K562 (cell line): ENCODE measurements around the gene SP2. TPM values are rescaled to one million over a fixed set of nuclear protein-coding genes. Genes with fewer than 3 reads are reported as not detected.

Source experiments
- FOXM1 ChIP-seq, 2 experiments: fragments of 450-650 bp in 1 of 2; sonication (generic) in 1 of 2; formaldehyde crosslinking in 1 of 2; IDR thresholded peaks; 2 replicates each; pipeline versions ENCODE4 v1.6.1 to v1.9.0; 2017 to 2022; ENCODE audit warnings: low read depth in 2 of 2, mild to moderate bottlenecking in 2 of 2, missing genetic modification reagents in 1 of 2, moderate library complexity in 1 of 2
- ZBTB1 ChIP-seq: sonication (generic); formaldehyde crosslinking; IDR thresholded peaks from 2 replicates; pipeline ENCODE4 v1.8.1; 2023; ENCODE audit warnings: missing genetic modification reagents, low read depth, mild to moderate bottlenecking, borderline replicate concordance
- polyA plus RNA-seq, 8 experiments: library from polyadenylated mRNA; depleted of rRNA in 4 of 8; stranded (reverse) in 5 of 8; unstranded in 3 of 8; fragments of >200 nt; fragmentation: Nextera tagmentation in 2 of 8; fragmentation: Illumina TruSeq in 1 of 8; extraction: Ambion mirVana in 2 of 8; extraction: Trizol in 1 of 8; gene quantifications; 2 replicates each; pipeline versions ENCODE4 v1.2.1 to v1.2.3, GENCODE V29; 2011 to 2014; ENCODE audit warnings: inconsistent platforms in 1 of 8, missing spikeins in 1 of 8
- total RNA-seq, 7 experiments: library from RNA; depleted of rRNA in 6 of 7; stranded (reverse); fragments of >200 nt in 6 of 7; fragmentation: Illumina TruSeq in 2 of 7; extraction: Trizol in 2 of 7; gene quantifications; 2 replicates each; pipeline versions ENCODE4 v1.2.1 to v1.2.3, GENCODE V29; 2011 to 2021; ENCODE audit warnings: low replicate concordance in 1 of 7
- TF ChIP-seq, protein P1 (sequence below): sonication (generic); formaldehyde crosslinking; IDR thresholded peaks from 2 replicates; pipeline ENCODE4 v1.8.1; 2023; ENCODE audit warnings: missing genetic modification reagents, mild to moderate bottlenecking, borderline replicate concordance
- TF ChIP-seq, protein P2 (sequence below): fragments of 250-450 bp; sonication (Bioruptor Pico); IDR thresholded peaks from 2 replicates; pipeline ENCODE4 v1.4.0; 2020; ENCODE audit warnings: mild to moderate bottlenecking
- TF ChIP-seq, protein P3 (sequence below): IDR thresholded peaks from 2 replicates; pipeline ENCODE4 v1.6.1; 2012; ENCODE audit warnings: low read depth, low read length, improper control_type of control experiment, borderline replicate concordance

Gene SP2
- total and polyA plus RNA-seq, 9 of the 15 experiments (the other 6 are each of a cell fraction or from before 2014, with no cell fraction given): 0.77 to 22.3 (median 2.3) TPM

DNA sequence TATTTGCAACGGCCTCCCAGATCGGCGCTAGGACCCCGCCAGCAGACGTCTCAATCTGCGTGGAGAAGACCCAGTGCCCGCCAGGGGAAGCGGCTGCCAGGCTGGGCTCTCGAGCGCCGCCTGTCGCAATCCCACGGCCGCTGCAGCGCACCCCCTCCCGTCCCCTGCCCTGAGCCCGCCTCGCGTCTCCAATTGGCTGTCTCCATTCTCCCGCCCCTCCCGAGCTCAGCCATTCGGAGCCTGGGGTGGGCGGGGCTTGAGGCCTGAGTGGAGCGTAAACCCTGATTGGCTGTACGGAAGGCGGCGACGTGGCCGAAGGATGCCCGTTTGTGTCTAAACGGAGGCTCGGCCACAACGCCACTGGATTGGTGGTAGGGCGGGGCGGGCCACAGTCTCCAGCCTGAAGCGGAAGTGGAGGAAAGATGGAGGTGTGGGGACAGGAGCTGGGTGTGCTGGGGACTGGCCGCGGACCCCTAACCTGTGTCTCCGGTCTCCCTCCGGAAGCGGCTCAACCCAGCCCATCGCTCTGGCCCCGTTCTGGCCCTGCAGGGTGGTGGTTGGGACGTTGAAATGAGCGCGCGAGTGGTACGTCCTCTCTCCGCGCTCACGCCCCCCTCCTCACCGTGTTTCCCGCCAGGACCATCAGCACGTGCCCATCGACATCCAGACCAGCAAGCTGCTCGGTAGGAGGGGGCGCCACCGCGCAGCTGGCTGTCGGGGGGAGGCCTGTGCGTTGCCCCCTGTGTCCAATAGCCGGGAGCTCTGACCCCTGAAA is 74.9 kb downstream of the SP2 start, which contains the start of gene CDK5RAP3 (continued):
- TF ChIP-seq, protein P1, sequence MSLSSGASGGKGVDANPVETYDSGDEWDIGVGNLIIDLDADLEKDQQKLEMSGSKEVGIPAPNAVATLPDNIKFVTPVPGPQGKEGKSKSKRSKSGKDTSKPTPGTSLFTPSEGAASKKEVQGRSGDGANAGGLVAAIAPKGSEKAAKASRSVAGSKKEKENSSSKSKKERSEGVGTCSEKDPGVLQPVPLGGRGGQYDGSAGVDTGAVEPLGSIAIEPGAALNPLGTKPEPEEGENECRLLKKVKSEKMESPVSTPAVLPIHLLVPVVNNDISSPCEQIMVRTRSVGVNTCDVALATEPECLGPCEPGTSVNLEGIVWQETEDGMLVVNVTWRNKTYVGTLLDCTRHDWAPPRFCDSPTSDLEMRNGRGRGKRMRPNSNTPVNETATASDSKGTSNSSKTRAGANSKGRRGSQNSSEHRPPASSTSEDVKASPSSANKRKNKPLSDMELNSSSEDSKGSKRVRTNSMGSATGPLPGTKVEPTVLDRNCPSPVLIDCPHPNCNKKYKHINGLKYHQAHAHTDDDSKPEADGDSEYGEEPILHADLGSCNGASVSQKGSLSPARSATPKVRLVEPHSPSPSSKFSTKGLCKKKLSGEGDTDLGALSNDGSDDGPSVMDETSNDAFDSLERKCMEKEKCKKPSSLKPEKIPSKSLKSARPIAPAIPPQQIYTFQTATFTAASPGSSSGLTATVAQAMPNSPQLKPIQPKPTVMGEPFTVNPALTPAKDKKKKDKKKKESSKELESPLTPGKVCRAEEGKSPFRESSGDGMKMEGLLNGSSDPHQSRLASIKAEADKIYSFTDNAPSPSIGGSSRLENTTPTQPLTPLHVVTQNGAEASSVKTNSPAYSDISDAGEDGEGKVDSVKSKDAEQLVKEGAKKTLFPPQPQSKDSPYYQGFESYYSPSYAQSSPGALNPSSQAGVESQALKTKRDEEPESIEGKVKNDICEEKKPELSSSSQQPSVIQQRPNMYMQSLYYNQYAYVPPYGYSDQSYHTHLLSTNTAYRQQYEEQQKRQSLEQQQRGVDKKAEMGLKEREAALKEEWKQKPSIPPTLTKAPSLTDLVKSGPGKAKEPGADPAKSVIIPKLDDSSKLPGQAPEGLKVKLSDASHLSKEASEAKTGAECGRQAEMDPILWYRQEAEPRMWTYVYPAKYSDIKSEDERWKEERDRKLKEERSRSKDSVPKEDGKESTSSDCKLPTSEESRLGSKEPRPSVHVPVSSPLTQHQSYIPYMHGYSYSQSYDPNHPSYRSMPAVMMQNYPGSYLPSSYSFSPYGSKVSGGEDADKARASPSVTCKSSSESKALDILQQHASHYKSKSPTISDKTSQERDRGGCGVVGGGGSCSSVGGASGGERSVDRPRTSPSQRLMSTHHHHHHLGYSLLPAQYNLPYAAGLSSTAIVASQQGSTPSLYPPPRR: peak; percentile 81; the same call in 1 of the 2 replicates
- TF ChIP-seq ZBTB1 (peak; percentile 75; the same call in 1 of the 2 replicates), FOXM1 (IDR thresholded peaks at IDR 0.05; ENCODE audit: low read depth) (no peak), FOXM1 (CRISPR knock-in tag; IDR thresholded peaks at IDR 0.05; ENCODE audit: low read depth) (0 out of 2 replicates have a peak, but pooled peaks have one; percentile 18)
- TF ChIP-seq, protein P2, sequence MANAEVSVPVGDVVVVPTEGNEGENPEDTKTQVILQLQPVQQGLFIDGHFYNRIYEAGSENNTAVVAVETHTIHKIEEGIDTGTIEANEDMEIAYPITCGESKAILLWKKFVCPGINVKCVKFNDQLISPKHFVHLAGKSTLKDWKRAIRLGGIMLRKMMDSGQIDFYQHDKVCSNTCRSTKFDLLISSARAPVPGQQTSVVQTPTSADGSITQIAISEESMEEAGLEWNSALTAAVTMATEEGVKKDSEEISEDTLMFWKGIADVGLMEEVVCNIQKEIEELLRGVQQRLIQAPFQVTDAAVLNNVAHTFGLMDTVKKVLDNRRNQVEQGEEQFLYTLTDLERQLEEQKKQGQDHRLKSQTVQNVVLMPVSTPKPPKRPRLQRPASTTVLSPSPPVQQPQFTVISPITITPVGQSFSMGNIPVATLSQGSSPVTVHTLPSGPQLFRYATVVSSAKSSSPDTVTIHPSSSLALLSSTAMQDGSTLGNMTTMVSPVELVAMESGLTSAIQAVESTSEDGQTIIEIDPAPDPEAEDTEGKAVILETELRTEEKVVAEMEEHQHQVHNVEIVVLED (CRISPR knock-in tag): peak; percentile 91
- TF ChIP-seq, protein P3, sequence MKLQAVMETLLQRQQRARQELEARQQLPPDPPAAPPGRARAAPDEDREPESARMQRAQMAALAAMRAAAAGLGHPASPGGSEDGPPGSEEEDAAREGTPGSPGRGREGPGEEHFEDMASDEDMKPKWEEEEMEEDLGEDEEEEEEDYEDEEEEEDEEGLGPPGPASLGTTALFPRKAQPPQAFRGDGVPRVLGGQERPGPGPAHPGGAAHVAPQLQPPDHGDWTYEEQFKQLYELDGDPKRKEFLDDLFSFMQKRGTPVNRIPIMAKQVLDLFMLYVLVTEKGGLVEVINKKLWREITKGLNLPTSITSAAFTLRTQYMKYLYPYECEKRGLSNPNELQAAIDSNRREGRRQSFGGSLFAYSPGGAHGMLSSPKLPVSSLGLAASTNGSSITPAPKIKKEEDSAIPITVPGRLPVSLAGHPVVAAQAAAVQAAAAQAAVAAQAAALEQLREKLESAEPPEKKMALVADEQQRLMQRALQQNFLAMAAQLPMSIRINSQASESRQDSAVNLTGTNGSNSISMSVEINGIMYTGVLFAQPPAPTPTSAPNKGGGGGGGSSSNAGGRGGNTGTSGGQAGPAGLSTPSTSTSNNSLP: no peak
- TF ChIP-seq, all 486 proteins: peak for 190
